Gastrocnemius medialis (tissue), 4 donors: ENCODE measurements around the gene SAMD4A. TPM values are rescaled to one million over a fixed set of nuclear protein-coding genes. Genes with fewer than 3 reads are reported as not detected.
A peak's percentile ranks its signal among the peaks of the same experiment; 100 is the strongest.

ENCODE experiments used
- ATAC-seq, 2 donors: fragments of 150-250 bp; one replicate each; pipeline ENCODE4 v1.9.1; 2016
- DNase-seq, 2 donors: peaks; one replicate each; pipeline ENCODE4 v3.0.0-alpha.2; 2019
- H3K27ac ChIP-seq, 4 donors: fragments of 200-600 bp; sonication (generic); 1 replicate in 1 of 4; 2 replicates in 3 of 4; pipeline ENCODE4 v1.5.1; 2016 to 2018; ENCODE audit warnings: mild to moderate bottlenecking in 2 of 4, moderate library complexity in 1 of 4
- H3K27me3 ChIP-seq, 3 donors: fragments of 200-600 bp; sonication (generic) in 2 of 3; 1 replicate in 1 of 3; 2 replicates in 2 of 3; pipeline versions ENCODE4 v1.5.1 to v1.6.0; 2016 to 2019; ENCODE audit warnings: mild to moderate bottlenecking in 1 of 3, moderate library complexity in 1 of 3
- H3K36me3 ChIP-seq, 2 donors: fragments of 200-600 bp; sonication (generic) in 1 of 2; one replicate each; pipeline ENCODE4 v1.5.1; 2017 to 2018
- H3K4me1 ChIP-seq, 2 donors: fragments of 200-600 bp; sonication (generic) in 1 of 2; one replicate each; pipeline ENCODE4 v1.5.1; 2016 to 2017; ENCODE audit warnings: mild to moderate bottlenecking in 2 of 2
- H3K4me3 ChIP-seq, 4 donors: fragments of 200-600 bp; sonication (generic) in 3 of 4; 1 replicate in 1 of 4; 2 replicates in 3 of 4; pipeline ENCODE4 v1.5.1; 2016 to 2019; ENCODE audit warnings: mild to moderate bottlenecking in 2 of 4
- H3K9me3 ChIP-seq, 3 donors: fragments of 200-600 bp; sonication (generic) in 2 of 3; 1 replicate in 1 of 3; 2 replicates in 2 of 3; pipeline ENCODE4 v1.5.1; 2016 to 2019
- CTCF ChIP-seq, 5 experiments: fragments of 450-650 bp in 3 of 5; fragments of 200-600 bp in 2 of 5; sonication (generic) in 2 of 5; IDR thresholded peaks in 4 of 5; conservative IDR thresholded peaks in 1 of 5; 1 replicate in 4 of 5; 2 replicates in 1 of 5; pipeline ENCODE4 v1.5.1; 2016 to 2019; ENCODE audit warnings: antibody characterized with exemption in 5 of 5, mild to moderate bottlenecking in 3 of 5, moderate library complexity in 3 of 5
- POLR2A ChIP-seq, 2 donors: fragments of 450-650 bp; IDR thresholded peaks; one replicate each; pipeline ENCODE4 v1.6.1; 2017; ENCODE audit warnings: antibody characterized with exemption in 2 of 2, mild to moderate bottlenecking in 2 of 2, moderate library complexity in 2 of 2
- in situ Hi-C, 4 donors: fragments of 200-750 bp; cut with MboI; loops; one replicate each; pipeline versions ENCODE4 v1.15.0 to v1.8.0; 2017; ENCODE audit warnings: low sequenced_read_pairs in 4 of 4
- intact Hi-C: fragments of 100-400 bp; cut with DNase I; formaldehyde crosslinking; loops from one replicate; pipeline ENCODE4 v1.15.1; 2023; ENCODE audit warnings: low total_unique reads
- total RNA-seq, 4 donors: library from RNA; depleted of rRNA; stranded (reverse); fragments of >200 nt; gene quantifications; one replicate each; pipeline versions ENCODE4 v1.1.0 to v1.2.3, GENCODE V29; 2016

The SAMD4A gene
- total RNA-seq, 4 donors from 2014 or later = 26.4 to 48.0 (median 42.2) TPM

GRCh38 chr14:54591866-54592265 is 24.9 kb downstream of the SAMD4A start:
- TF ChIP-seq CTCF (IDR thresholded peaks at IDR 0.05 in 4 of 5, conservative IDR thresholded peaks at IDR 0.05 in 1 of 5) (no peak), POLR2A (IDR thresholded peaks at IDR 0.05) (no peak)
- DNase-seq (no peak), ATAC-seq (no peak)
- intact Hi-C loops (no loop called here), in situ Hi-C loops (no loop called here)
- no peaks in the 10 kb centered on the region for H3K36me3 ChIP-seq
- H3K9me3 ChIP-seq = no peaks in the 10 kb centered on the region
- H3K4me3 ChIP-seq = no peak overlapping the region
- H3K27me3 ChIP-seq = no peaks in the 10 kb centered on the region
- peak overlapping the region in 1 of 4 donors; percentile 48 for H3K27ac ChIP-seq
- peaks cover 56 to 59% of the 10 kb centered on the region in 2 donors for H3K4me1 ChIP-seq

GRCh38 chr14:54593860-54594259 is 26.9 kb downstream of the SAMD4A start:
- Histone ChIP-seq H3K4me3 (no peak overlapping the region), H3K36me3 (no peaks in the 10 kb centered on the region), H3K9me3 (no peaks in the 10 kb centered on the region), H3K27me3 (no peaks in the 10 kb centered on the region), H3K4me1 (peaks cover 48 to 52% of the 10 kb centered on the region in 2 donors), H3K27ac (peak overlapping the region in 2 of 4 donors; percentile 15 to 19)
- in situ Hi-C loops (no loop called here), intact Hi-C loops (no loop called here)
- TF ChIP-seq POLR2A (IDR thresholded peaks at IDR 0.05) = no peak
- DNase-seq (no peak), ATAC-seq (no peak)

GRCh38 chr14:54594537-54594936 is 27.6 kb downstream of the SAMD4A start:
- H3K4me3 ChIP-seq = no peak overlapping the region
- intact Hi-C loops (no loop called here), in situ Hi-C loops (no loop called here)
- H3K4me1 ChIP-seq = peaks cover 44 to 52% of the 10 kb centered on the region in 2 donors
- H3K36me3 ChIP-seq = no peaks in the 10 kb centered on the region
- no peak for TF ChIP-seq POLR2A (IDR thresholded peaks at IDR 0.05)
- no peak for TF ChIP-seq CTCF (IDR thresholded peaks at IDR 0.05 in 4 of 5, conservative IDR thresholded peaks at IDR 0.05 in 1 of 5)
- no peaks in the 10 kb centered on the region for H3K9me3 ChIP-seq
- H3K27me3 ChIP-seq = no peaks in the 10 kb centered on the region
- no peak overlapping the region for H3K27ac ChIP-seq
- DNase-seq (no peak), ATAC-seq (no peak)

- intact Hi-C loops (no loop called here), in situ Hi-C loops (no loop called here)
- Histone ChIP-seq H3K4me1 (peaks cover 39 to 45% of the 10 kb centered on the region in 2 donors), H3K4me3 (no peak overlapping the region), H3K9me3 (no peaks in the 10 kb centered on the region), H3K27me3 (no peaks in the 10 kb centered on the region), H3K27ac (peak overlapping the region; percentile 12 to 68 (median 45)), H3K36me3 (no peaks in the 10 kb centered on the region)
- no peak for TF ChIP-seq POLR2A (IDR thresholded peaks at IDR 0.05)
- no peak for TF ChIP-seq CTCF (IDR thresholded peaks at IDR 0.05 in 4 of 5, conservative IDR thresholded peaks at IDR 0.05 in 1 of 5)
- no peak for DNase-seq
- no peak for ATAC-seq
Measured at GRCh38 chr14:54597795-54598443, 31.0 kb downstream of the SAMD4A start.

GRCh38 chr14:54599966-54600716 is 33.2 kb downstream of the SAMD4A start:
- TF ChIP-seq CTCF (IDR thresholded peaks at IDR 0.05 in 4 of 5, conservative IDR thresholded peaks at IDR 0.05 in 1 of 5) (no peak), POLR2A (IDR thresholded peaks at IDR 0.05) (no peak)
- no peaks in the 10 kb centered on the region for H3K27me3 ChIP-seq
- intact Hi-C loops (no loop called here), in situ Hi-C loops (no loop called here)
- H3K9me3 ChIP-seq = no peaks in the 10 kb centered on the region
- peak overlapping the region; percentile 46 to 69 (median 66) for H3K27ac ChIP-seq
- H3K36me3 ChIP-seq = no peaks in the 10 kb centered on the region
- H3K4me3 ChIP-seq = no peak overlapping the region
- ATAC-seq (peak; percentile 50 to 61), DNase-seq (no peak)
- H3K4me1 ChIP-seq = peaks cover 38 to 52% of the 10 kb centered on the region in 2 donors
